IMR-90 (cell line): Measurements from ENCODE around the gene SLC6A11. TPM values are rescaled to one million over a fixed set of nuclear protein-coding genes. Genes with fewer than 3 reads are reported as not detected.

Source experiments
- ATAC-seq: fragments of 200-7000 bp; cut with Tn5 transposase; 2 replicates; pipeline ENCODE4 v1.9.1; 2020; ENCODE audit warnings: low read depth, mild to moderate bottlenecking, moderate library complexity
- BruUV-seq: library from RNA; stranded (reverse); fragments of 400-500 nt; replicated peaks from 2 replicates; lab custom pipeline; 2021; lab: Mats Ljungman, UMichigan
- CTCF ChIA-PET: fragments of 300-600 bp; formaldehyde crosslinking; extraction: SDS; loops from one replicate; lab custom pipeline; 2021; ENCODE audit warnings: antibody characterized with exemption; lab: Yijun Ruan, JAX
- POLR2A ChIA-PET: fragments of 300-600 bp; sonication (Branson Sonifier 250); formaldehyde crosslinking; loops from one replicate; lab custom pipeline; 2022; ENCODE audit warnings: antibody characterized with exemption; ENCODE audit not compliant: unreplicated experiment; lab: Charles Lee
- DNase-seq: peaks from one replicate; pipeline ENCODE4 v3.0.0; 2013
- H2AFZ ChIP-seq: replicated peaks from 2 replicates; pipeline ENCODE3; 2013; ENCODE audit warnings: low read length, mild to moderate bottlenecking; ENCODE audit not compliant: poor library complexity
- H2AK5ac ChIP-seq: 2 replicates; pipeline ENCODE4 v1.6.1; 2013; ENCODE audit warnings: low read depth, low read length, inconsistent platforms
- H2AK9ac ChIP-seq: replicated peaks from 2 replicates; pipeline ENCODE3; 2013; ENCODE audit warnings: mild to moderate bottlenecking, low read depth, low read length, moderate library complexity; ENCODE audit not compliant: poor library complexity
- H2BK120ac ChIP-seq: 2 replicates; pipeline ENCODE4 v1.6.1; 2013; ENCODE audit warnings: low read depth, low read length, inconsistent platforms
- H2BK15ac ChIP-seq: 3 replicates; pipeline ENCODE4 v1.6.1; 2013; ENCODE audit warnings: low read depth, low read length, inconsistent platforms
- H2BK20ac ChIP-seq: 2 replicates; pipeline ENCODE4 v1.6.1; 2013; ENCODE audit warnings: low read depth, mild to moderate bottlenecking, inconsistent platforms, low read length, moderate library complexity
- H2BK5ac ChIP-seq: 2 replicates; pipeline ENCODE4 v1.6.1; 2013; ENCODE audit warnings: mild to moderate bottlenecking, low read depth, low read length, inconsistent platforms; ENCODE audit not compliant: poor library complexity, severe bottlenecking
- H3K14ac ChIP-seq: replicated peaks from 2 replicates; pipeline ENCODE4 v1.6.1; 2013; ENCODE audit warnings: low read depth, low read length, inconsistent platforms
- H3K18ac ChIP-seq: 2 replicates; pipeline ENCODE4 v1.6.1; 2013; ENCODE audit warnings: low read depth, low read length, control low read depth
- H3K23ac ChIP-seq: 2 replicates; pipeline ENCODE4 v1.6.1; 2013; ENCODE audit warnings: low read depth, low read length, inconsistent platforms
- H3K27ac ChIP-seq: 2 replicates; pipeline ENCODE4 v1.5.1; 2013; ENCODE audit warnings: mild to moderate bottlenecking, control low read depth, low read length; ENCODE audit not compliant: insufficient read depth
- H3K27me3 ChIP-seq: 2 replicates; pipeline ENCODE4 v1.6.1; 2013; ENCODE audit warnings: low read length; ENCODE audit not compliant: control insufficient read depth, insufficient read depth
- H3K36me3 ChIP-seq: 2 replicates; pipeline ENCODE4 v1.6.1; 2013; ENCODE audit warnings: low read length, mixed read lengths; ENCODE audit not compliant: control insufficient read depth, insufficient read depth
- H3K4ac ChIP-seq: 2 replicates; pipeline ENCODE4 v1.6.1; 2013; ENCODE audit warnings: low read depth, low read length, inconsistent platforms
- H3K4me1 ChIP-seq: 2 replicates; pipeline ENCODE4 v1.6.1; 2013; ENCODE audit warnings: low read length, mixed read lengths; ENCODE audit not compliant: control insufficient read depth, insufficient read depth
- H3K4me2 ChIP-seq: 2 replicates; pipeline ENCODE4 v1.6.1; 2013; ENCODE audit warnings: low read depth, mild to moderate bottlenecking, control low read depth, low read length, moderate library complexity
- H3K4me3 ChIP-seq: 2 replicates; pipeline ENCODE4 v1.5.1; 2013; ENCODE audit warnings: low read depth, mild to moderate bottlenecking, control low read depth, low read length, moderate library complexity; ENCODE audit not compliant: insufficient read depth
- H3K56ac ChIP-seq: 2 replicates; pipeline ENCODE4 v1.6.1; 2013; ENCODE audit warnings: low read length, inconsistent platforms; ENCODE audit not compliant: insufficient read depth; ENCODE audit errors: extremely low read depth
- H3K79me1 ChIP-seq, 2 experiments: 2 replicates each; pipeline ENCODE4 v1.6.1; 2013; ENCODE audit warnings: low read length in 2 of 2, inconsistent platforms in 1 of 2, low read depth in 1 of 2
- H3K9ac ChIP-seq: 2 replicates; pipeline ENCODE4 v1.6.1; 2013; ENCODE audit warnings: low read depth, low read length, control low read depth
- H3K9me1 ChIP-seq: 2 replicates; pipeline ENCODE4 v1.6.1; 2013; ENCODE audit warnings: low read length, inconsistent platforms; ENCODE audit not compliant: insufficient read depth
- H3K9me3 ChIP-seq: 2 replicates; pipeline ENCODE4 v1.6.1; 2013; ENCODE audit warnings: low read length; ENCODE audit not compliant: control insufficient read depth, insufficient read depth
- H4K20me1 ChIP-seq: 2 replicates; pipeline ENCODE4 v1.6.1; 2013; ENCODE audit warnings: low read length, inconsistent platforms; ENCODE audit not compliant: insufficient read depth
- H4K5ac ChIP-seq: 2 replicates; pipeline ENCODE4 v1.6.1; 2013; ENCODE audit warnings: mild to moderate bottlenecking, low read depth, low read length, control low read depth
- H4K8ac ChIP-seq, 2 experiments: 2 replicates each; pipeline ENCODE4 v1.6.1; 2013; ENCODE audit warnings: low read depth in 2 of 2, low read length in 2 of 2, control low read depth in 1 of 2, inconsistent platforms in 1 of 2
- H4K91ac ChIP-seq: 2 replicates; pipeline ENCODE4 v1.6.1; 2013; ENCODE audit warnings: low read depth, low read length, inconsistent platforms; ENCODE audit not compliant: insufficient read depth
- BHLHE40 ChIP-seq: fragments of 150-350 bp; IDR thresholded peaks from 2 replicates; pipeline ENCODE4 v1.6.1; 2016; ENCODE audit warnings: mild to moderate bottlenecking, low read depth, low read length
- CEBPB ChIP-seq: IDR thresholded peaks from 2 replicates; pipeline ENCODE4 v1.6.1; 2012; ENCODE audit warnings: low read depth, low read length, improper control_type of control experiment
- CHD1 ChIP-seq: IDR thresholded peaks from 2 replicates; pipeline ENCODE4 v1.6.1; 2012; ENCODE audit warnings: low read depth, low read length, improper control_type of control experiment
- CTCF ChIP-seq: conservative IDR thresholded peaks from 2 replicates; pipeline ENCODE4 v1.5.1; 2012; ENCODE audit warnings: mild to moderate bottlenecking, low read depth, low read length, improper control_type of control experiment
- ELK1 ChIP-seq: fragments of 150-350 bp; IDR thresholded peaks from 2 replicates; pipeline ENCODE4 v1.6.1; 2016; ENCODE audit warnings: low read depth, mild to moderate bottlenecking, low read length, moderate library complexity, borderline replicate concordance
- FOS ChIP-seq: fragments of 150-350 bp; IDR thresholded peaks from 2 replicates; pipeline ENCODE4 v1.6.1; 2016; ENCODE audit warnings: low read depth, low read length
- MAFK ChIP-seq: IDR thresholded peaks from 2 replicates; pipeline ENCODE4 v1.6.1; 2012; ENCODE audit warnings: low read depth, low read length, improper control_type of control experiment
- MAZ ChIP-seq: IDR thresholded peaks from 2 replicates; pipeline ENCODE4 v1.6.1; 2012; ENCODE audit warnings: low read depth, mild to moderate bottlenecking, low read length, improper control_type of control experiment, moderate library complexity, borderline replicate concordance
- POLR2A ChIP-seq: IDR thresholded peaks from 2 replicates; pipeline ENCODE4 v1.6.1; 2012; ENCODE audit warnings: mild to moderate bottlenecking, low read depth, low read length
- RAD21 ChIP-seq: IDR thresholded peaks from 2 replicates; pipeline ENCODE4 v1.6.1; 2012; ENCODE audit warnings: low read length, improper control_type of control experiment
- RCOR1 ChIP-seq: IDR thresholded peaks from 2 replicates; pipeline ENCODE4 v1.6.1; 2012; ENCODE audit warnings: mild to moderate bottlenecking, low read length, improper control_type of control experiment; ENCODE audit not compliant: insufficient replicate concordance
- RFX5 ChIP-seq: IDR thresholded peaks from 2 replicates; pipeline ENCODE4 v1.8.0; 2012; ENCODE audit warnings: low read depth, mild to moderate bottlenecking, low read length, moderate library complexity
- SMC3 ChIP-seq: fragments of 150-350 bp; IDR thresholded peaks from 2 replicates; pipeline ENCODE4 v1.6.1; 2016; ENCODE audit warnings: low read depth, mild to moderate bottlenecking, antibody characterized with exemption, low read length, moderate library complexity
- WGBS, 2 experiments: methylation state at CpG; one replicate each; pipeline versions ENCODE4 v1.1.5 to v1.1.7; 2013; ENCODE audit warnings: missing lambda C conversion rate in 2 of 2; ENCODE audit not compliant: insufficient read length in 1 of 2; ENCODE audit errors: extremely low coverage in 2 of 2; 5-methylcytosine and 5-hydroxymethylcytosine counted together
- dilution Hi-C: fragments of 300-500 bp; cut with HindIII; formaldehyde crosslinking; loops from one replicate; pipeline ENCODE4 v1.14.3; 2018; ENCODE audit warnings: low sequenced_read_pairs; ENCODE audit not compliant: unreplicated experiment
- in situ Hi-C: fragments of 300-500 bp; cut with MboI; formaldehyde crosslinking; loops from 3 replicates; pipeline ENCODE4 v1.14.3; 2019; ENCODE audit warnings: low sequenced_read_pairs, inconsistent platforms, mixed read lengths
- intact Hi-C: fragments of 100-400 bp; cut with micrococcal nuclease; formaldehyde crosslinking; loops from 2 replicates; pipeline ENCODE4 v1.10.0; 2022
- polyA plus RNA-seq, 3 experiments: library from polyadenylated mRNA; depleted of rRNA; stranded (reverse); fragments of >200 nt; gene quantifications; 2 replicates each; pipeline ENCODE4 v1.2.3, GENCODE V29; 2012; ENCODE audit warnings: low replicate concordance in 1 of 3
- total RNA-seq: library from RNA; depleted of rRNA; stranded (reverse); fragments of >200 nt; gene quantifications from 2 replicates; pipeline ENCODE4 v1.2.3, GENCODE V29; 2012

The SLC6A11 gene
- total and polyA plus RNA-seq, 2 of the 4 experiments (the other 2 are of a cell fraction), result not detected

- dilution Hi-C loops, result no loop called here
- H3K9me3 ChIP-seq, result no peaks in the 10 kb centered on the region
- no peak overlapping the region for H4K8ac ChIP-seq
- no peaks in the 10 kb centered on the region for H3K4me1 ChIP-seq
- H3K27ac ChIP-seq, result no peak overlapping the region
- H3K23ac ChIP-seq, result no peak overlapping the region
- BruUV-seq, result no TSS peak
- H3K56ac ChIP-seq, result no peak overlapping the region
- H2BK20ac ChIP-seq, result no peak overlapping the region
- no peak overlapping the region for H3K4ac ChIP-seq
- H3K36me3 ChIP-seq, result no peaks in the 10 kb centered on the region
- no peaks in the 10 kb centered on the region for H3K79me1 ChIP-seq
- DNase-seq (no peak), ATAC-seq (no peak)
- ChIA-PET CTCF (no interaction called here), POLR2A (no interaction called here)
- no peak overlapping the region for H2BK15ac ChIP-seq
- H2AK9ac ChIP-seq, result no peak overlapping the region
- no peak overlapping the region for H3K18ac ChIP-seq
- no peaks in the 10 kb centered on the region for H4K20me1 ChIP-seq
- in situ Hi-C loops, result no loop called here
- no peaks in the 10 kb centered on the region for H3K27me3 ChIP-seq
- no peak overlapping the region for H3K9ac ChIP-seq
- no peak overlapping the region for H3K14ac ChIP-seq
- H2BK120ac ChIP-seq, result no peak overlapping the region
- intact Hi-C loops, result loop anchor here (10.0 kb wide), 1 partner anchor 136 kb away; no protein-coding TSS in a partner anchor
- H4K91ac ChIP-seq, result no peak overlapping the region
- TF ChIP-seq BHLHE40 (no peak), CHD1 (no peak), RAD21 (no peak), MAFK (no peak), SMC3 (no peak), ELK1 (no peak), MAZ (no peak), RFX5 (no peak), RCOR1 (no peak), CTCF (no peak), POLR2A (no peak), FOS (no peak), CEBPB (no peak)
- H2AFZ ChIP-seq, result no peak overlapping the region
- no peak overlapping the region for H3K4me2 ChIP-seq
- H3K9me1 ChIP-seq, result no peaks in the 10 kb centered on the region
- no peak overlapping the region for H4K5ac ChIP-seq
- no CpG with 5 or more reads among the region's 1 CpG for WGBS, 2 experiments
- H3K4me3 ChIP-seq, result no peak overlapping the region
- no peak overlapping the region for H2BK5ac ChIP-seq
- H2AK5ac ChIP-seq, result no peak overlapping the region
Measured at GRCh38 chr3:10788451-10788850, 27.6 kb upstream of the SLC6A11 start.
